WTC11 (cell line): Measurements from ENCODE around the gene LRRK2. TPM values are rescaled to one million over a fixed set of nuclear protein-coding genes. Genes with fewer than 3 reads are reported as not detected.

Experiments
- ATAC-seq: fragments of 200-7000 bp; cut with Tn5 transposase; 2 replicates; pipeline ENCODE4 v1.10.0; 2021; ENCODE audit warnings: mild to moderate bottlenecking, moderate library complexity
- CTCF ChIA-PET: fragments of 300-600 bp; sonication (Branson Sonifier 250); formaldehyde crosslinking; loops from one replicate; lab custom pipeline; 2021; ENCODE audit warnings: antibody characterized with exemption; lab: Charles Lee
- POLR2A ChIA-PET: fragments of 350-600 bp; sonication (Branson Sonifier 250); formaldehyde crosslinking; loops from one replicate; lab custom pipeline; 2021; ENCODE audit warnings: antibody characterized with exemption; lab: Charles Lee
- DNase-seq: peaks from one replicate; pipeline ENCODE4 v3.0.0; 2021; ENCODE audit warnings: low spot score
- H3K27ac Mint-ChIP-seq: 2 replicates; pipeline ENCODE4 v1.8.0; 2021; ENCODE audit warnings: mixed read lengths
- H3K27me3 Mint-ChIP-seq: 2 replicates; pipeline ENCODE4 v1.8.0; 2021; ENCODE audit warnings: low read depth, mild to moderate bottlenecking, moderate library complexity, mixed read lengths
- H3K36me3 Mint-ChIP-seq: 2 replicates; pipeline ENCODE4 v1.8.0; 2021; ENCODE audit warnings: mixed read lengths
- H3K4me1 Mint-ChIP-seq: 2 replicates; pipeline ENCODE4 v1.8.0; 2022; ENCODE audit warnings: mixed read lengths
- H3K4me3 Mint-ChIP-seq: 2 replicates; pipeline ENCODE4 v1.8.0; 2021; ENCODE audit warnings: mild to moderate bottlenecking, moderate library complexity, mixed read lengths
- H3K9me3 Mint-ChIP-seq: 2 replicates; pipeline ENCODE4 v1.8.0; 2021; ENCODE audit warnings: mixed read lengths
- ETV6 ChIP-seq: sonication (generic); formaldehyde crosslinking; IDR thresholded peaks from 2 replicates; pipeline ENCODE4 v1.8.1; 2022; ENCODE audit warnings: mild to moderate bottlenecking, missing genetic modification reagents
- IRF2 ChIP-seq: sonication (generic); formaldehyde crosslinking; IDR thresholded peaks from 2 replicates; pipeline ENCODE4 v1.8.0; 2022; ENCODE audit warnings: low read depth, missing genetic modification reagents, borderline replicate concordance
- JUN ChIP-seq: sonication (generic); formaldehyde crosslinking; IDR thresholded peaks from 2 replicates; pipeline ENCODE4 v1.8.0; 2023; ENCODE audit warnings: mild to moderate bottlenecking, missing genetic modification reagents
- MXD4 ChIP-seq: fragments of 250-450 bp; sonication (Bioruptor Pico); IDR thresholded peaks from 2 replicates; pipeline ENCODE4 v1.8.0; 2021; ENCODE audit warnings: mild to moderate bottlenecking, moderate library complexity, borderline replicate concordance
- NFE2L1 ChIP-seq: sonication (generic); formaldehyde crosslinking; IDR thresholded peaks from 2 replicates; pipeline ENCODE4 v1.8.1; 2023; ENCODE audit warnings: missing genetic modification reagents
- NFYB ChIP-seq: sonication (generic); formaldehyde crosslinking; conservative IDR thresholded peaks from 2 replicates; pipeline ENCODE4 v1.8.0; 2022; ENCODE audit warnings: low read depth, missing genetic modification reagents
- SMAD3 ChIP-seq: sonication (generic); formaldehyde crosslinking; IDR thresholded peaks from 2 replicates; pipeline ENCODE4 v1.8.0; 2022; ENCODE audit warnings: missing genetic modification reagents, mild to moderate bottlenecking, borderline replicate concordance
- ZNF232 ChIP-seq: sonication (generic); formaldehyde crosslinking; IDR thresholded peaks from 2 replicates; pipeline ENCODE4 v1.8.0; 2022; ENCODE audit warnings: mild to moderate bottlenecking, missing genetic modification reagents
- ZNF423 ChIP-seq: fragments of 250-450 bp; sonication (Bioruptor Pico); IDR thresholded peaks from 2 replicates; pipeline ENCODE4 v2.1.2; 2022; ENCODE audit warnings: mild to moderate bottlenecking, moderate library complexity
- total RNA-seq: library from RNA; stranded (reverse); gene quantifications from 3 replicates; pipeline ENCODE4 v1.2.3, GENCODE V29; 2021
- TF ChIP-seq, protein P1 (sequence below): sonication (generic); formaldehyde crosslinking; IDR thresholded peaks from 2 replicates; pipeline ENCODE4 v1.8.0; 2022; ENCODE audit warnings: missing genetic modification reagents
- TF ChIP-seq, protein P2 (sequence below): sonication (generic); formaldehyde crosslinking; IDR thresholded peaks from 2 replicates; pipeline ENCODE4 v1.8.0; 2022; ENCODE audit warnings: mild to moderate bottlenecking, missing genetic modification reagents
- TF ChIP-seq, protein P3 (sequence below): fragments of 200-600 bp; IDR thresholded peaks from 2 replicates; pipeline ENCODE4 v1.8.0; 2022; ENCODE audit warnings: antibody characterized with exemption
- TF ChIP-seq, protein P4 (sequence below): fragments of 250-450 bp; sonication (Bioruptor Pico); IDR thresholded peaks from 2 replicates; pipeline ENCODE4 v1.9.0; 2021; ENCODE audit warnings: mild to moderate bottlenecking
- TF ChIP-seq, protein P5 (sequence below): sonication (generic); formaldehyde crosslinking; IDR thresholded peaks from 2 replicates; pipeline ENCODE4 v1.8.1; 2022; ENCODE audit warnings: low read depth, mild to moderate bottlenecking, moderate library complexity, missing genetic modification reagents, borderline replicate concordance
- TF ChIP-seq, protein P6 (sequence below): sonication (generic); formaldehyde crosslinking; IDR thresholded peaks from 2 replicates; pipeline ENCODE4 v1.8.1; 2023; ENCODE audit warnings: mild to moderate bottlenecking, moderate library complexity, missing genetic modification reagents
- TF ChIP-seq, protein P7 (sequence below): sonication (generic); formaldehyde crosslinking; conservative IDR thresholded peaks from 2 replicates; pipeline ENCODE4 v1.8.1; 2022; ENCODE audit warnings: mild to moderate bottlenecking, missing genetic modification reagents
- TF ChIP-seq, protein P8 (sequence below): sonication (generic); formaldehyde crosslinking; IDR thresholded peaks from 2 replicates; pipeline ENCODE4 v1.8.0; 2022; ENCODE audit warnings: mild to moderate bottlenecking, missing genetic modification reagents
- TF ChIP-seq, protein P9 (sequence below): sonication (generic); formaldehyde crosslinking; IDR thresholded peaks from 2 replicates; pipeline ENCODE4 v1.8.1; 2022; ENCODE audit warnings: low read depth, missing genetic modification reagents, borderline replicate concordance

Gene LRRK2
- total RNA-seq, 1 experiment from 2014 or later = 0.46 TPM

DNA sequence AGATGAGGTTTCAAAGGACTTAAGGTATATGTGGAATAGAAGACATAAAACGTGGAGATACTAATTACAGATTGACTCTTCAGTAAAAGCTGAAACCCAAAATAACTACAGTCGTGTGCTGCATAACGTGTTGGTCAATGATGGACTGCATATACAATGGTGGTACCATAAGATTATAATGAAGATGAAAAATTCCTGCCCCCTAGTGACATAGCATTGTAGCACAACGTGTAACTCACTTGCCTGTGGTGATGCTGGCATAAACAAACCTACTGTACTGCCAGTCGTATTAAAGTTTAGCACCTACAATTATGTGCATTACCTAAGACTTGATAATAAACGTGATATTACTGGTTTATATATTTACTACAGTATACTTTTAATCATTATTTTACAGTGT is 150.3 kb downstream of the LRRK2 start (continued):
- TF ChIP-seq, protein P1, sequence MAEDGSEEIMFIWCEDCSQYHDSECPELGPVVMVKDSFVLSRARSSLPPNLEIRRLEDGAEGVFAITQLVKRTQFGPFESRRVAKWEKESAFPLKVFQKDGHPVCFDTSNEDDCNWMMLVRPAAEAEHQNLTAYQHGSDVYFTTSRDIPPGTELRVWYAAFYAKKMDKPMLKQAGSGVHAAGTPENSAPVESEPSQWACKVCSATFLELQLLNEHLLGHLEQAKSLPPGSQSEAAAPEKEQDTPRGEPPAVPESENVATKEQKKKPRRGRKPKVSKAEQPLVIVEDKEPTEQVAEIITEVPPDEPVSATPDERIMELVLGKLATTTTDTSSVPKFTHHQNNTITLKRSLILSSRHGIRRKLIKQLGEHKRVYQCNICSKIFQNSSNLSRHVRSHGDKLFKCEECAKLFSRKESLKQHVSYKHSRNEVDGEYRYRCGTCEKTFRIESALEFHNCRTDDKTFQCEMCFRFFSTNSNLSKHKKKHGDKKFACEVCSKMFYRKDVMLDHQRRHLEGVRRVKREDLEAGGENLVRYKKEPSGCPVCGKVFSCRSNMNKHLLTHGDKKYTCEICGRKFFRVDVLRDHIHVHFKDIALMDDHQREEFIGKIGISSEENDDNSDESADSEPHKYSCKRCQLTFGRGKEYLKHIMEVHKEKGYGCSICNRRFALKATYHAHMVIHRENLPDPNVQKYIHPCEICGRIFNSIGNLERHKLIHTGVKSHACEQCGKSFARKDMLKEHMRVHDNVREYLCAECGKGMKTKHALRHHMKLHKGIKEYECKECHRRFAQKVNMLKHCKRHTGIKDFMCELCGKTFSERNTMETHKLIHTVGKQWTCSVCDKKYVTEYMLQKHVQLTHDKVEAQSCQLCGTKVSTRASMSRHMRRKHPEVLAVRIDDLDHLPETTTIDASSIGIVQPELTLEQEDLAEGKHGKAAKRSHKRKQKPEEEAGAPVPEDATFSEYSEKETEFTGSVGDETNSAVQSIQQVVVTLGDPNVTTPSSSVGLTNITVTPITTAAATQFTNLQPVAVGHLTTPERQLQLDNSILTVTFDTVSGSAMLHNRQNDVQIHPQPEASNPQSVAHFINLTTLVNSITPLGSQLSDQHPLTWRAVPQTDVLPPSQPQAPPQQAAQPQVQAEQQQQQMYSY (CRISPR knock-in tag) = no peak

DNA sequence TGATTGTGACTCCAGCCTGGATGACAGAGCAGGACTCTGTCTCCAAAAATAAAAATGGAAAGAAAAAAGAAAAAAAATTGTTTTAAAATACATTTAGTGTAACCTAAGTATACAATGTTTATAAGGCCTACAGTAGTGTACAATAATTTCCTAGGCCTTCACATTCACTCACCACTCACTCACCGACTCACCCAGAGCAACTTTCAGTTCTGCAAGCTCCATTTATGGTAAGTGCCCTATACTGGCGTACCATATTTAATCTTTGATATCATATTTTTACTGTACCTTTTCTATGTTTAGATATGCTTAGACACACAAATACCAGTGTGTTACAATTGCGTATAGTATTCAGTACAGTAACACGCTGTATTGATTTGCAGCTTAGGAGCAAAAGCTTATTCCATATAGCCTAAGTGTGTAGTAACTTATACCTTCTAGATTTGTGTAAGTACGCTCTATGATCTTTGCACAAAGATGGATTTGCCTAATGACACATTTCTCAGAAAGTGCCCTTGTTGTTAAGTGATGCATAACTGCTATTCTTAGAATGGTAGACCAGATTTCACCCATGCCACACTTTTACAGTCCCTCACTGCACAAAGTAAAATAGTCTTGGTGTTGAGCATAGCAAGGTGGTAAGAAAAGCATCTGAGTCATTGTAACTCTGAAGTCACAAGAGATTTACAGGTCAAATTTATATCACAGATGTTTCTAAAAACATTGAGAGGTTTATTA is 151.9 kb downstream of the LRRK2 start:
- Mint-ChIP-seq H3K4me1 (peaks cover under 1% of the 10 kb centered on the region), H3K4me3 (no peak overlapping the region), H3K9me3 (peaks cover 5% of the 10 kb centered on the region; the same call in 1 of the 2 replicates), H3K36me3 (no peaks in the 10 kb centered on the region), H3K27ac (no peak overlapping the region), H3K27me3 (no peaks in the 10 kb centered on the region)
- TF ChIP-seq, protein P2, sequence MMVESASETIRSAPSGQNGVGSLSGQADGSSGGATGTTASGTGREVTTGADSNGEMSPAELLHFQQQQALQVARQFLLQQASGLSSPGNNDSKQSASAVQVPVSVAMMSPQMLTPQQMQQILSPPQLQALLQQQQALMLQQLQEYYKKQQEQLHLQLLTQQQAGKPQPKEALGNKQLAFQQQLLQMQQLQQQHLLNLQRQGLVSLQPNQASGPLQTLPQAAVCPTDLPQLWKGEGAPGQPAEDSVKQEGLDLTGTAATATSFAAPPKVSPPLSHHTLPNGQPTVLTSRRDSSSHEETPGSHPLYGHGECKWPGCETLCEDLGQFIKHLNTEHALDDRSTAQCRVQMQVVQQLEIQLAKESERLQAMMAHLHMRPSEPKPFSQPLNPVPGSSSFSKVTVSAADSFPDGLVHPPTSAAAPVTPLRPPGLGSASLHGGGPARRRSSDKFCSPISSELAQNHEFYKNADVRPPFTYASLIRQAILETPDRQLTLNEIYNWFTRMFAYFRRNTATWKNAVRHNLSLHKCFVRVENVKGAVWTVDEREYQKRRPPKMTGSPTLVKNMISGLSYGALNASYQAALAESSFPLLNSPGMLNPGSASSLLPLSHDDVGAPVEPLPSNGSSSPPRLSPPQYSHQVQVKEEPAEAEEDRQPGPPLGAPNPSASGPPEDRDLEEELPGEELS (CRISPR knock-in tag) = no peak
- TF ChIP-seq MXD4 (CRISPR knock-in tag) = no peak
- TF ChIP-seq, protein P3, sequence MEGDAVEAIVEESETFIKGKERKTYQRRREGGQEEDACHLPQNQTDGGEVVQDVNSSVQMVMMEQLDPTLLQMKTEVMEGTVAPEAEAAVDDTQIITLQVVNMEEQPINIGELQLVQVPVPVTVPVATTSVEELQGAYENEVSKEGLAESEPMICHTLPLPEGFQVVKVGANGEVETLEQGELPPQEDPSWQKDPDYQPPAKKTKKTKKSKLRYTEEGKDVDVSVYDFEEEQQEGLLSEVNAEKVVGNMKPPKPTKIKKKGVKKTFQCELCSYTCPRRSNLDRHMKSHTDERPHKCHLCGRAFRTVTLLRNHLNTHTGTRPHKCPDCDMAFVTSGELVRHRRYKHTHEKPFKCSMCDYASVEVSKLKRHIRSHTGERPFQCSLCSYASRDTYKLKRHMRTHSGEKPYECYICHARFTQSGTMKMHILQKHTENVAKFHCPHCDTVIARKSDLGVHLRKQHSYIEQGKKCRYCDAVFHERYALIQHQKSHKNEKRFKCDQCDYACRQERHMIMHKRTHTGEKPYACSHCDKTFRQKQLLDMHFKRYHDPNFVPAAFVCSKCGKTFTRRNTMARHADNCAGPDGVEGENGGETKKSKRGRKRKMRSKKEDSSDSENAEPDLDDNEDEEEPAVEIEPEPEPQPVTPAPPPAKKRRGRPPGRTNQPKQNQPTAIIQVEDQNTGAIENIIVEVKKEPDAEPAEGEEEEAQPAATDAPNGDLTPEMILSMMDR = no peak
- TF ChIP-seq NFE2L1 (CRISPR knock-in tag) = no peak
- no peak for TF ChIP-seq NFYB (CRISPR knock-in tag)
- TF ChIP-seq, protein P4, sequence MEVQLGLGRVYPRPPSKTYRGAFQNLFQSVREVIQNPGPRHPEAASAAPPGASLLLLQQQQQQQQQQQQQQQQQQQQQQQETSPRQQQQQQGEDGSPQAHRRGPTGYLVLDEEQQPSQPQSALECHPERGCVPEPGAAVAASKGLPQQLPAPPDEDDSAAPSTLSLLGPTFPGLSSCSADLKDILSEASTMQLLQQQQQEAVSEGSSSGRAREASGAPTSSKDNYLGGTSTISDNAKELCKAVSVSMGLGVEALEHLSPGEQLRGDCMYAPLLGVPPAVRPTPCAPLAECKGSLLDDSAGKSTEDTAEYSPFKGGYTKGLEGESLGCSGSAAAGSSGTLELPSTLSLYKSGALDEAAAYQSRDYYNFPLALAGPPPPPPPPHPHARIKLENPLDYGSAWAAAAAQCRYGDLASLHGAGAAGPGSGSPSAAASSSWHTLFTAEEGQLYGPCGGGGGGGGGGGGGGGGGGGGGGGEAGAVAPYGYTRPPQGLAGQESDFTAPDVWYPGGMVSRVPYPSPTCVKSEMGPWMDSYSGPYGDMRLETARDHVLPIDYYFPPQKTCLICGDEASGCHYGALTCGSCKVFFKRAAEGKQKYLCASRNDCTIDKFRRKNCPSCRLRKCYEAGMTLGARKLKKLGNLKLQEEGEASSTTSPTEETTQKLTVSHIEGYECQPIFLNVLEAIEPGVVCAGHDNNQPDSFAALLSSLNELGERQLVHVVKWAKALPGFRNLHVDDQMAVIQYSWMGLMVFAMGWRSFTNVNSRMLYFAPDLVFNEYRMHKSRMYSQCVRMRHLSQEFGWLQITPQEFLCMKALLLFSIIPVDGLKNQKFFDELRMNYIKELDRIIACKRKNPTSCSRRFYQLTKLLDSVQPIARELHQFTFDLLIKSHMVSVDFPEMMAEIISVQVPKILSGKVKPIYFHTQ (CRISPR knock-in tag) = no peak
- TF ChIP-seq IRF2 (CRISPR knock-in tag) = no peak
- TF ChIP-seq, protein P5, sequence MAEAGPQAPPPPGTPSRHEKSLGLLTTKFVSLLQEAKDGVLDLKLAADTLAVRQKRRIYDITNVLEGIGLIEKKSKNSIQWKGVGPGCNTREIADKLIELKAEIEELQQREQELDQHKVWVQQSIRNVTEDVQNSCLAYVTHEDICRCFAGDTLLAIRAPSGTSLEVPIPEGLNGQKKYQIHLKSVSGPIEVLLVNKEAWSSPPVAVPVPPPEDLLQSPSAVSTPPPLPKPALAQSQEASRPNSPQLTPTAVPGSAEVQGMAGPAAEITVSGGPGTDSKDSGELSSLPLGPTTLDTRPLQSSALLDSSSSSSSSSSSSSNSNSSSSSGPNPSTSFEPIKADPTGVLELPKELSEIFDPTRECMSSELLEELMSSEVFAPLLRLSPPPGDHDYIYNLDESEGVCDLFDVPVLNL (CRISPR knock-in tag) = no peak
- TF ChIP-seq, protein P6, sequence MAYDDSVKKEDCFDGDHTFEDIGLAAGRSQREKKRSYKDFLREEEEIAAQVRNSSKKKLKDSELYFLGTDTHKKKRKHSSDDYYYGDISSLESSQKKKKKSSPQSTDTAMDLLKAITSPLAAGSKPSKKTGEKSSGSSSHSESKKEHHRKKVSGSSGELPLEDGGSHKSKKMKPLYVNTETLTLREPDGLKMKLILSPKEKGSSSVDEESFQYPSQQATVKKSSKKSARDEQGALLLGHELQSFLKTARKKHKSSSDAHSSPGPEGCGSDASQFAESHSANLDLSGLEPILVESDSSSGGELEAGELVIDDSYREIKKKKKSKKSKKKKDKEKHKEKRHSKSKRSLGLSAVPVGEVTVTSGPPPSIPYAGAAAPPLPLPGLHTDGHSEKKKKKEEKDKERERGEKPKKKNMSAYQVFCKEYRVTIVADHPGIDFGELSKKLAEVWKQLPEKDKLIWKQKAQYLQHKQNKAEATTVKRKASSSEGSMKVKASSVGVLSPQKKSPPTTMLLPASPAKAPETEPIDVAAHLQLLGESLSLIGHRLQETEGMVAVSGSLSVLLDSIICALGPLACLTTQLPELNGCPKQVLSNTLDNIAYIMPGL (CRISPR knock-in tag) = no peak
- TF ChIP-seq ETV6 (CRISPR knock-in tag) = no peak
- no peak for TF ChIP-seq ZNF423 (CRISPR knock-in tag)
- TF ChIP-seq ZNF232 (CRISPR knock-in tag) = no peak
- TF ChIP-seq, protein P7, sequence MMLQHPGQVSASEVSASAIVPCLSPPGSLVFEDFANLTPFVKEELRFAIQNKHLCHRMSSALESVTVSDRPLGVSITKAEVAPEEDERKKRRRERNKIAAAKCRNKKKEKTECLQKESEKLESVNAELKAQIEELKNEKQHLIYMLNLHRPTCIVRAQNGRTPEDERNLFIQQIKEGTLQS = no peak
- TF ChIP-seq, protein P8, sequence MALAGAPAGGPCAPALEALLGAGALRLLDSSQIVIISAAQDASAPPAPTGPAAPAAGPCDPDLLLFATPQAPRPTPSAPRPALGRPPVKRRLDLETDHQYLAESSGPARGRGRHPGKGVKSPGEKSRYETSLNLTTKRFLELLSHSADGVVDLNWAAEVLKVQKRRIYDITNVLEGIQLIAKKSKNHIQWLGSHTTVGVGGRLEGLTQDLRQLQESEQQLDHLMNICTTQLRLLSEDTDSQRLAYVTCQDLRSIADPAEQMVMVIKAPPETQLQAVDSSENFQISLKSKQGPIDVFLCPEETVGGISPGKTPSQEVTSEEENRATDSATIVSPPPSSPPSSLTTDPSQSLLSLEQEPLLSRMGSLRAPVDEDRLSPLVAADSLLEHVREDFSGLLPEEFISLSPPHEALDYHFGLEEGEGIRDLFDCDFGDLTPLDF (CRISPR knock-in tag) = no peak
- TF ChIP-seq, protein P9, sequence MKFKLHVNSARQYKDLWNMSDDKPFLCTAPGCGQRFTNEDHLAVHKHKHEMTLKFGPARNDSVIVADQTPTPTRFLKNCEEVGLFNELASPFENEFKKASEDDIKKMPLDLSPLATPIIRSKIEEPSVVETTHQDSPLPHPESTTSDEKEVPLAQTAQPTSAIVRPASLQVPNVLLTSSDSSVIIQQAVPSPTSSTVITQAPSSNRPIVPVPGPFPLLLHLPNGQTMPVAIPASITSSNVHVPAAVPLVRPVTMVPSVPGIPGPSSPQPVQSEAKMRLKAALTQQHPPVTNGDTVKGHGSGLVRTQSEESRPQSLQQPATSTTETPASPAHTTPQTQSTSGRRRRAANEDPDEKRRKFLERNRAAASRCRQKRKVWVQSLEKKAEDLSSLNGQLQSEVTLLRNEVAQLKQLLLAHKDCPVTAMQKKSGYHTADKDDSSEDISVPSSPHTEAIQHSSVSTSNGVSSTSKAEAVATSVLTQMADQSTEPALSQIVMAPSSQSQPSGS (CRISPR knock-in tag) = no peak
- TF ChIP-seq JUN (CRISPR knock-in tag) = no peak
- TF ChIP-seq SMAD3 (CRISPR knock-in tag) = no peak
- POLR2A ChIA-PET = no interaction called here
- DNase-seq = no peak
- CTCF ChIA-PET = interaction anchor here (0.8 kb wide), 1 partner anchor 111 kb away, joined by 3 read pairs; no protein-coding TSS in a partner anchor
- no peak for ATAC-seq
